NAMALWA (cell line): ENCODE data around the gene TEP1.
"Not testable (repeated sequence)": the region's sequence is repeated elsewhere in the genome, so short reads cannot be mapped to it uniquely, and the experiment has no call there.

Experiments used
- DNase-seq: peaks from one replicate; pipeline ENCODE4 v3.0.0-alpha.2; 2015; ENCODE audit warnings: low spot score

TEP1 gene

DNA sequence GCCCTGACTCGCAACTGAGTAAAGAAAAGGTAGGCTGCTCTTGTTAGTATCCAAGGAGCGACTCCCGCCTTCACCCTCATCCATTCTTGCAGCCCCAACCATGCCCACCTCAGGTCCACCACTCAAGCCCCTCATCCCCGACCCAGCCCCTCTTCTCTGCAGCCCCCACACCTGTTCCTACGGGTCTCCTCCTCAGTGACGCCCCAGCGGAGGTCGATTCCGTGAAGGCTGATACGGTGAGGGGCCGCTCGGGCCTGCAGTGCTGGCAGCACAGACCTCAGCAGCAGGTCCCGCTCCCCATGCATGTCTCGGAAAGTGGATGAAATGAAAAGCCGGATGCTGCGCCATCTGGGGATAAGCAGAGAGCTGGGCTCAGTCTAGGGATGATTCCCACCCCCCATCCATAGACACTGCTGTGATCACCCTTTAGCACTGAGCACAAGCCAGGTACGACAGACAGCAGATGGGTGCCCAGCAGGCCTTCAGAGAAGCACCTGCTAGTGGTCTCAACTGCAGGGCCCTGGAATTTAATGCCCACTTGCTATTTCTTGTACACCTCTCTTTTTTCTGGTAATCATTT lies 26.9 kb downstream of the TEP1 start:
- DNase-seq = no peak

DNA sequence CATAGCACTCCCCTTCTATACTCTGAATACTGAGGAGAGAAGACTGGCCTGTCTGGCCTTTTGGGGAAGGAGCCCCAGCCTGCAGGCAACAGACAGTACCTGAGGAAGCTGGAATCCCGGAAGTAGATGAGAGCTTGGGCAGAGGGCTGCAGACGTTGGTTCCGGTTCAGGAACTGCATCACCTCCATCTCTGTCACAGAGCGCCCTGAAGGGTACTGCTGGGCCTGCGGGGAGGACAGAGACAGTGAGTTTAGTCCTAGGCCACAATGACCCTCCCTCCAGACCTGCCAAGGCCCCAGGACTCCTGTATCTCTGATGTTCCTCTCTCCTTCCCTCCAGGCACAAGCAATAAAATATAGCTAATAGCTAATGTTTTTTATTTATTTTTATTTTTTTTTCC lies 28.4 kb downstream of the TEP1 start:
- DNase-seq = no peak

DNA sequence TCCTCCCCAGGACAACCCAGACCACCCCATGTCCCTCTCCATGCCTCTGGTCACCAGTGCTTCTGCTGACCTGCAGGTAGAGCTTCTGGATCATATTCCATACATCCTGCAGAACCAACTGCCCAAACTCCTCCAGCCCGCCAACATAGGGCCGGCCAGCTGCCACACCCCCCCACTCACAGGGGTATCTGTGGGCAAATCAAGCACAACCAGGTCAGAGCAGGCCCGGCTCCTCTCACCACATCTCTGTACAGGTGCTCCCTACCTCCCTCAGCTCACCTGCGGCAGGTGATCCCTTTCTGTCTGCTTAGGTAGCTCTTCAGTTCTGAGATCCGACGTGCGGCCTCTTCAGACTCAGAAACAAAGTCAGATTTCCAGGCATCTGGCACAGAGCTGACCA lies 29.0 kb downstream of the TEP1 start:
- no peak for DNase-seq

DNA sequence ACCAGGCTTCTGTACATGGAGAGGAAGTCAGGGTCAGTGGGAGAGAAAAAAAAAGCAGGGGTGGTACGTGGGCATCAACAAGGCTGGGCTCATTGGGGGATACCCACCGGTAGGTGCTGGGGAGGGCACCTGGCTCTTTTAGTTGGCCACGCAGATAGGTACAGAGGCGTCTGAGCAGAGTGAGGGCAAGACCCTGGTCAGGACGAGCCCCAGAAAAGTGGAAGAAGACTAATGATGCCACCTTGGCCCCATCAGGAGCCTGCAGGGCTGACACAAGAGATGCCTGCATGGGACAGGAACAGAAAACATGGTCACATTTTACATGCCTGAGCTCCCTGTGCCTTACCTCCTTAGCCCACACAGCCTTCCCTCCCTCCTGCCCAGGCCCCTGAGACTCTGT lies 29.7 kb downstream of the TEP1 start:
- DNase-seq = no peak

DNA sequence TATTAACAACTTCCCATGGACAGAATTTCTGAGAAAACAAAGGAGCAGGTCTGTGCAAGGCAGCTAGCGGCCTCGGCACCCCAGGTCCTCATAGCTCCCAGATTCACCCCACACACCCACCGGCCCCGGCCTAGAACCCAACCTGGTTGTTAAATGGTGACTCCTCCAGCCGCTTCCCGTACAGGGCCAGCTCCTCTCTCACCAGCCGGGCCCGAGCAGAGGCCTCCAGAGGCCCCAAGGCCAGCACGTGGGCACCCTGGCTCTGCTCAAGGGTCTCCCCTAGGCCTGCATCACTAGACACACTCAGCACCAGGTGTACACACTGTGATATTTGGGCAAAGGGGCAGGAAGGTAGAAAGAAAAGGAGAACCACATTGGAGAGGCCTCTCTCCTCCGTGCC lies 30.3 kb downstream of the TEP1 start:
- DNase-seq = no peak

DNA sequence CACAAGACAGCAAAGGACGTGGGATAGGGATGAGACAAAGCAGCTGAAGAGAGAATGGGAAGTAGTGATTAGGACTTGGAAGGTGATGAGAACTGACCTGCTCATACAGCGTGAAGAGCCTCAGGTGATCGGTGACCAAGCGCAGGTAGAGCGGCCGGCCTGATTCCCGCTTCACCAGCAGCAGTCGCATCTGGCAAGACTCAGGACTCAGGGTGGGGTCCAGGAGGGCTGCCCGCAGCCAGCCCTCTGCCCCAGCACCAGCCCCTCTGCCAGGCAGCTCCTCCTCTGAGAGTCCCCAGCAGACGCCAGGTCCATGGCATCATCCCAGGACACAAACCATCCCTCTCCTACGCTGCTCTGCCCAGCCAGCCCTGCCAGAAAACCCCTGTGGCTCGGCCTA lies 30.8 kb downstream of the TEP1 start:
- no peak for DNase-seq

DNA sequence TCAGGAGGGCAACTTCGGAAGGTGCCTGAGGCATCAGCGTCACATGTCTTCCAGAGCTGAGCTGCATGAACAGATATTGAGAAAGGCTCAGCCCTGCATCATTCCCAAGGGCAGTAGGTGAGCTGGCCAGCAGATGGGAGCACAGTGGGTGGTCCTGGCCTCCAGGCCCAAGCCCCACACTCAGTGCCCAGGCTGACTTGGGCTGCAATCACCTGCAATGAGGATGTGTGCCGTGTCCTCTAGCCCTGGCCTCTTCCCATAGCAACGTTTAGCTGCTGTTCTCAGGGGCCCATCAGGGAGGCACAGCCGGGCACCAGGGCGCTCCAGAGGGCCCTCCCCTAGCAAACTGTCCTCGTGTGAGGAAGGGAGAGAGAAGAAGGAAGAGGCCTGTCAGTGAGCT lies 32.0 kb downstream of the TEP1 start:
- no peak for DNase-seq

DNA sequence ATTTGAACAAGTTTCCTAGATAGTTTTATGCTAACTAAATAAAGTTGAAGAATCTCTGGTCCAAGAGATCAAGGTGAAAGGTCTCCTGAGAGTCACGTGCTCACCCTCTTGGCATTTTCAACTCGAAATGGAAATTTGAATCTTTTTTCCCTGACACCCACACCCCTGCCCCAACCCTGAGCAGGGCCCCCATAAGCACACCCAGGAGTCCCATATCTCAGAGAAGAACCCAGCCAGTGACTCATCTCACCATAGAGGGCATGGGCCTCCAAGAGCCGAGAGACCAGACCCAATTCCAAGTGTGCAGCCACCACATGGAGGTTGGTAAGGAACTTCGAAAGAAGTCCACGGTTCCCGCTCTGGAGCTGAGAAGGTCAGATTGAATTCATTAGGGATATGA lies 32.6 kb downstream of the TEP1 start:
- DNase-seq = no peak

DNA sequence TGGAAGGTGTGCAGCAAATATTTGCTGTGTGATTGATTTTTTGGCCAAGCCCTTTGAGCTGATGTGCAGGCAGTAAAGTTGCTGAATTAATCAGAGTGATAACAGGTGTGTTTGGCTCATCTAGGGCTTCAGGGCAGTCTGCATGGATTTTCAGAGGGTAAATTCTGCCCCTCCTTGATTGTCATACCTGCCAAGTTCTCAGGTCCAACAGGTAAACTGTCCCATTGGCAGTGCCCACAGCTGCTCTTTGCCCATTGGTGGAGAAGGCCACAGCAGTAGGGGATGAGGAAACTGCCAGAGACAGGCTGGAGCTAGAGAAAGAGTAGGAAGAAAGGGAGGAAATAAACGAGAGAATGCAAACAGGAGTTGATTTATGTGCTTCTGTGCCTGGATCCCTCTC lies 33.6 kb downstream of the TEP1 start:
- no peak for DNase-seq

DNA sequence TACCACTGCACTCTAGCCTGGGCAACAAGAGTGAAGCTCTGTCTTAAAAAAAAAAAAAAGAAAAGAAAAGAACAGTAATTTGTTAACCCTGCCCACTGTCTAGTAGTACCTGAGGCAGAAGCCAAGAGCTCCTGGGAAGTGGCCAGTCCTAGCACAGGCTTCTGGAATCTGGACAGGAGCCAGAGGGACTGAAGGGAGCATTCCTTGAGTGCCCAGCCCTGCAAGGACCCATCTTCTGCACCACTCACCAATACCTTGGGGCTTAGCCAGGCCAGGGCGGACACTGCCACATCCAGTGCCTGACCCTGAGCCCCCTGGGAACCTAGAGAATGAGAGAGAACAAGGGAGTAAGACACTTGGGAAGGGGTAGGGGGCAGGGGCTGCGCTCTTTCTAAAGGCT lies 36.1 kb downstream of the TEP1 start:
- DNase-seq = no peak

DNA sequence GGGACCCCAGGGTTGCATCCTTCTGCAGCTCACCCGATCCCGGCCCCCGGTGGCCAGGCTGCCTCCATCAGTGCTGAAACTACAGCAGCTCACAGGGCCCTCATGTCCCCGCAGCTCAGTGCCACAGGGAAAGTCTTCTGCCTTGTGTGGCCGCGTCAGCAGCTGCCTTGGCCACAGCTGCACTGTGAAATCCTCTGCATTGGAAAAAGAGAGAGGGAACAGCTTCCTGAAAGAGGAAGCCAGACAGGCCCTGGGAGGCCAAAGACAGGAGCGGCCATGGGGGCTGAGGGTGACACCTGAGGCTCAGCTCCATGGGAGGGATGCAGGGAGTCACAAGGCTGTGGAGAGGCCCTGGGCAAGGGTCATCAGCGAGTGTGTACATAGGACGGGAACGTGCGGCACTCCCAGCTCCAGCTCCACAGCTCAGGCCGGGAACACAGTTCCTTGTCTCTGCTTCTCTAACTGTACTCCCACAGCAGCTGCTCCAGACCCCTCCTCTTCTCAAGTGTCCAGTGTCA lies 37.2 kb downstream of the TEP1 start:
- no peak for DNase-seq

DNA sequence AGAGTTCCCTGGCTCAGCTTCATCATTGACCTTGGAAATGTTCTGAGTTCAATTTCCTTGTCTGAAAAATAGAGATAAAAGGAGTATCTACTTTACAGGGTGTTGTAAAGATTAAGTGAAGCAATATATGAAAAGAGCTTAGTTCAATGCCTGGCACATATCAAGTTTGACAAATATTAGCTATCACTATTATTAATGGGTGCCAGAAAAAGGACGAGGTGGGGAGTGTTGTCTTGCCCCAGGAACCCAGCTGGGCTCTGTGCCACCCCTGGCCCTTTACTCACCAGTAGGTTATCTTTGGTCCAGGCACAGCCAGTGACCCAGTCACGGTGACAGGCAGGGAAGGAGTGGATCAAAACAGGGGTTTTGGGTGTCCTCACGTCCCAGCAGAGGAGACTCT lies 37.8 kb downstream of the TEP1 start:
- no peak for DNase-seq

DNA sequence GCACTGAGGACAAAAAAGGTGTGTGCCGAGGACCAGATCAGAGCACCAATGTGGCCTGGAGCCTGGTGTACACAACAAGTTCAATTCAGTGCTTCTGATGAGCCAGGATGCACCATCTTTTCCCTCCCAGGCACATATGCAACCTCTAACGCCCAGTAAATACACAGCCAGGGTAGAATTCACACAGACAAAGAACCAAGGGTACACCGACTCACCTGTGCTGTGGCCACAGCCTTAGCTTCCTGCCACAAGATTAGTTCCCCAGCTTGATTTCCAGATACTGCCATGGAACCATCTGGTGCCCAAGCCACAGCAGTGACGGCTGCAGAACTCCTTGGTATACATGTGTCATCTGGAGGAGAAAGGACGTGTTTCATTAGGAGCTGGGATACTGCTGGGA lies 40.5 kb downstream of the TEP1 start:
- no peak for DNase-seq

DNA sequence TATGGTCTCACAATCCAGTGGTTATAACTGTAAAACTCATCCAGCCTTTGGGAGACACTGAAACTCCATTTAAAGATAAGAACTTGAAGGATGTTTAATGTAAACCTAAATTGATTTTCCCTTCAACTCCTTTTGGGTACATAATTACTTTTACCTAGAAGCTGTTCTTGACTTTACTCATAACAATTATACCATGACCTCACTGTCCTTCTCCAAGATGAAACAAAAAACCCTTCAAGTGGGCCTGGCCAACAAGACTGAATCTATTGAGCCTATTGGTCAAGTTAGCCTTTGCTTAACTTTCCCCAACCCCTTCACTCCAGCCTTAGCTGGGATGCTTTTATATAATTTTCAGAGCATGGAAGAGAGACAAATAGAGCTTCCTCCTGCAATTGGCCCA lies 47.4 kb downstream of the TEP1 start:
- DNase-seq = no peak

DNA sequence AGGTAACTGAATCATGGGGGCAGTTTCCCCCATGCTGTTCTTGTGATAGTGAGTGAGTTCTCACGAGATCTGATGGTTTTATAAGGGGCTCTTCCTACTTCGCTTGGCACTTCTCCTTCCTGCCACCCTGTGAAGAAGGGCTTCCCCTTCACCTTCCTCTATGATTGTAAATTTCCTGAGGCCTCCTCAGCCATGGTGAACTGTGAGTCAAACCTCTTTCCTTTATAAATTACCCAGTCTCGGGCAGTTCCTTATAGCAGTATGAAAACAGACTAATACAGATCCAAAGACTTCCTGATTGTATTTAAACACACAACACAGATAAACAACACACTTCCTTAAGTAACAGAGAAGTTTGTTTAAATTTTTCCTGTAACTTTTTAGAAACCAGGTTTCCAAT lies 54.8 kb downstream of the TEP1 start:
- DNase-seq = not testable (repeated sequence)

DNA sequence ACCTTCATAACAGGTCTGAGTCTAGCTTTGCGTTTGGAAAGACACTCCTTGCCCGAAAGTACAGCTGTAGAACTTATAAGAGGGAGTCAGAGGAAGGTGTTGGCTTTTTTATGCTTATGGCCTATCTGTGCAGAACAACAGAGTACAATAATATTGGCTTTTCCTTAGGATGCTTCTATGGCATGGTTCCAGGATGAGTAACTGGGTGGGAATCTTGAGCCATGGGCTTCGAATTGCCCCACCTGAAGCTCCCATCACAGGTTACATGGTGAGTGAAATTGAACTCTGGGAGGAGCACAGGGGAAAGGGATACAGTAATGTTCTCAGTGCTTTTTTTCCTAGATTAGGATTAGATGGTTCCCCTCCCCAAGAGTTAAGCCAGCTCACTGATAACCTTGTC lies 56.9 kb downstream of the TEP1 start:
- DNase-seq = no peak

DNA sequence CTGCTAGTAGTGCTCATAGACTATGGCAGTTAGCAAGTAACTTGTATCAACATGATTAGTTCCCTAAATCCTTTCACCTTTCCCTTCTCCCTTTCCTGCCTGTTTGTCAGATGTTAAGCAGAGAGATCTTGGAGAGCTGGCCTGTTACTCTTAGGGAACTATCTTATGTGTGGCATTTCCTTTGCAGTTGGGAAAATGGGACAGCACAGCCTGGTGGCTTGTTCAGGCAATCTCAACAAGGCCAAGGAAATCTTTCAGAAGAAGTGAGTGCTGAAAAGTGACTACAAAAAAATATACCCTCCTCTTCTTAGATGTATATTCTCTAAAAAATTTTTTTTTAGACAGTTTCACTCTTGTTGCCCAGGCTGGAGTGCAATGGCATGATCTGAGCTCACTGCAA lies 62.4 kb downstream of the TEP1 start:
- DNase-seq = no peak

DNA sequence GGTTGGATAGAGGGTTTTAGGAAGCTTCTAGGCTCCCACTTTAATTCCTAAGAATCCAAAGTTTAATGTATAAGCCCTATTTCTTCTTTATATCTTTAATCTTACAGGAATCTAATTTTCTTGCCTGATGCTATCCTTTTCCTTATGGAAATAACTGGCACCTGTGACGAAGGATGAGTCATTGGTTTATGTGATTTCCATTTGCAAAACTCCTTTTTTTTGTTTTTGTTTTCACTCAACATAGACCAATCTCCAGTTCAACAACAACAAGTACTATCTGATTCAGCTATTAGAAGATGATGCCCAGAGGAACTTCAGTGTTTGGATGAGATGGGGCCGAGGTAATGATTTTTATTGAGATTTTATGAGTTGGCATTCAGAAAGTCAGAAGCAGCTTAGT lies 63.0 kb downstream of the TEP1 start:
- no peak for DNase-seq

DNA sequence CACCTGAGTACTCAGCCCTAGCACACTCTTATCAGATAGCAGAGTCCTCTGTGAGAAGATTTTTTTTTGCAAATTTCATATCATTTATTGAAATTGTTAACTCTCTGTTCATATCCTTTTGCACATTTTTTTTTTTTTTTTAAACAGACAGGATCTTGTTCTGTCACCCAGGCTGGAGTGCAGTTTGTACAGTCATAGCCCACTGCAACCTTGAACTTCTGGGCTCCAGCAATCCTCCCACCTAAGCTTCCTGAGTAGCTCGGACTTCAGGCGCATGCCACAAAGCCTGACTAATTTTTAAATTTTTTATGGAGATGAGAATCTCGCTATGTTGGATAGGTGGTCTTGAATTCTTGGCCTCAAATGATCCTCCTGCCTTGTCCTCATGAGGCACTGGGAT lies 65.6 kb downstream of the TEP1 start:
- no peak for DNase-seq

DNA sequence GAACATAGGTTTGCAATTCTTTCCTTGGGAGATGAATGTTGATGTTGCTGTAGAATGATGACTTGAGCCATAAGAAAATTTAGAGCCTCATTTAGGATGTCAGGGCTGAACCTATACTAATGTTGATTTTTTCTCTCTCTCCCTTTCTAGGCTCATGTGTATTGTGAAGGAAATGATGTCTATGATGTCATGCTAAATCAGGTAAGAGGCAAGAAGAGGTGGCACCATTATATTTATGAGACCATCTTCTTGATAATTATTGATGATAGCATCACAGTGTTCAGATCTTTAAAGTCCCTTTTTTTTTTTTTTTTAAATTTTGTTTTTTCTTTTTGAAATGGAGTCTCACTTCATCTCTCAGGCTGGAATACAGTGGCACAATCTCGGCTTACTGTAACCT lies 66.6 kb downstream of the TEP1 start:
- DNase-seq = no peak

DNA sequence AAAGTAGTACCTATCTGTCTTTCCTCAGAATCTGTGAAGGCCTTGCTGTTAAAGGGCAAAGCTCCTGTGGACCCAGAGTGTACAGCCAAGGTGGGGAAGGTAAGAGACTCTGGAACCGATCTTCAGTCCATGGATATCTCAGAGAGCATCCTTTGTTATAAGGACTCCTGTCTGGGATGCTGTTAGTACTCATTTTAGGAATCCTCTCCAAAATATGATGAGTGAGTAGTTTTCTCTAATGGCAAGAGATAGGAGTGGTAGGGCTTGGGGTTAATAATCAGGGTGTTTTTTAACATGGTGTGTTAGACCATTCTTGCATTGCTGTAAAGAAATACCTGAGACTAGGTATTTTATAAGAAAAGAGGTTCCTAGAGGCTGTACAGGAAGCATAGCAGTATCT lies 67.9 kb downstream of the TEP1 start:
- DNase-seq = no peak

DNA sequence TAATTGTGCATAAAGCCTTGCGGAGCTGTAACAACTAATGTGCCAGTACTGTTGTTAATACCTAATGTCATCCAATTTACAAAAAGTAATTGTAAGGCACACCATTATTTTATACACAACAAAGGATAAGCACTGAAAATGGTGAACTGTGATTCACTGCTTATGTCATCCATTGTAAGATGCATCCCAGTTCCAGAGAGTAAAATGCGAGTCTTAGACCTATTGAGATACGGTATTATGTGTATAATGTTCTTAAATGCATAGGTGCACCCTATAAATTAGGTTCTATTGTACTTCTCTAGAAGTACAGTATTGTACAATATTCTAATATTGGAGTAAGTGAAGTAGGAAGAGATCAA lies 69.5 kb downstream of the TEP1 start:
- DNase-seq = no peak

DNA sequence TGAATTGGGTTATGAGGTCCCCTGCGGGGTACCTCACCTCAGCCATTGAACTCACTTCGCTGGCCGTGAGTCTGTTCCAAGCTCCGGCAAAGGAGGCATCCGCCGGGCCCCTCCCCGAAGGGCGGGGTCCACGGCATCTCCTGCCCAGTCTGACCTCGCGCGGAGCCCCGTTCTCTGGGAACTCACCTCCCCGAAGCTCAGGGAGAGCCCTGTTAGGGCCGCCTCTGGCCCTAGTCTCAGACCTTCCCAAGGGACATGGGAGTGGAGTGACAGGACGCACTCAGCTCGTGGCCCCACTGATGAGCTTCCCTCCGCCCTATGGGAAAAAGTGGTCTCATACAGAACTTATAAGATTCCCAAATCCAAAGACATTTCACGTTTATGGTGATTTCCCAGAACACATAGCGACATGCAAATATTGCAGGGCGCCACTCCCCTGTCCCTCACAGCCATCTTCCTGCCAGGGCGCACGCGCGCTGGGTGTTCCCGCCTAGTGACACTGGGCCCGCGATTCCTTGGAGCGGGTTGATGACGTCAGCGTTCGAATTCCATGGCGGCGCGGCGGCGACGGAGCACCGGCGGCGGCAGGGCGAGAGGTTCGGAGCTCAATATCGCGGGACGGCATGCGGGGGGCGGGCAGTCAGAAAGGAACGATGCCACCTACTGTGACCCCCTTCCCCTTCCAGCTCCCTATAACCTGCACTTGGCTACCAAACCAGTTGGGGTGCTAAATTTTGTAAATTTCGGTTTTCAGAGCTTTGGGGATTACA lies 70.0 kb downstream of the TEP1 start, which contains the start of gene PARP2:
TSS of gene PARP2 (plus strand) at position 544 of the 770 bp plus-strand sequence. CDS start at position 551, 7 bp downstream.
- DNase-seq = peak; percentile 100

DNA sequence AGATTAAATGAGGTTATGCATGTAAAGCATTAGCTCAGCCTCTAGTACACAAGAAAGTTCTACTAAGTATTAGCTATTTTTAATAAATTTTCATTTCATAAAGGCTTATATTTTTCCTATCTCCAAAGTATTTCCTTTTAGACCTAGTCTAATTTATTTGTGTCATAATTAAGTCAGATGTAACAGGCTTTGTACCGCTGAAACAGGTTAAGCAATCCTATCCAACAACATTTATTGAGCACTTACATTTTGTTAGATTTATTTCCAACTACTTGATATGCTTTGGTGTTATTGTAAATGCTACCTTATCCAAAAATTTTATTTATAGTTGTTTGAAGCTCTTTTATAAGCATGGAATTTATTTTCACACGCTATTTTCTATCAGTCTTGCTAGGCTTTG lies 71.7 kb downstream of the TEP1 start:
- DNase-seq = no peak
